Adrenal gland (tissue), 5 donors: ENCODE data around the gene TMEM132D.

Experiments used
- POLR2A ChIP-seq, 2 donors: fragments of 450-650 bp; IDR thresholded peaks; one replicate each; pipeline ENCODE4 v1.6.1; 2017; ENCODE audit warnings: antibody characterized with exemption in 2 of 2, mild to moderate bottlenecking in 2 of 2, moderate library complexity in 1 of 2
- TF ChIP-seq, protein P1 (sequence below), 6 experiments: fragments of 450-650 bp in 4 of 6; fragments of 200-600 bp in 2 of 6; sonication (generic) in 1 of 6; IDR thresholded peaks; 1 replicate in 5 of 6; 2 replicates in 1 of 6; pipeline versions ENCODE4 v1.5.1 to v1.8.0; 2016 to 2021; ENCODE audit warnings: antibody characterized with exemption in 6 of 6, mild to moderate bottlenecking in 2 of 6, moderate library complexity in 1 of 6
- donor health status: DM: no; HTN: no; CAD: no.

DNA sequence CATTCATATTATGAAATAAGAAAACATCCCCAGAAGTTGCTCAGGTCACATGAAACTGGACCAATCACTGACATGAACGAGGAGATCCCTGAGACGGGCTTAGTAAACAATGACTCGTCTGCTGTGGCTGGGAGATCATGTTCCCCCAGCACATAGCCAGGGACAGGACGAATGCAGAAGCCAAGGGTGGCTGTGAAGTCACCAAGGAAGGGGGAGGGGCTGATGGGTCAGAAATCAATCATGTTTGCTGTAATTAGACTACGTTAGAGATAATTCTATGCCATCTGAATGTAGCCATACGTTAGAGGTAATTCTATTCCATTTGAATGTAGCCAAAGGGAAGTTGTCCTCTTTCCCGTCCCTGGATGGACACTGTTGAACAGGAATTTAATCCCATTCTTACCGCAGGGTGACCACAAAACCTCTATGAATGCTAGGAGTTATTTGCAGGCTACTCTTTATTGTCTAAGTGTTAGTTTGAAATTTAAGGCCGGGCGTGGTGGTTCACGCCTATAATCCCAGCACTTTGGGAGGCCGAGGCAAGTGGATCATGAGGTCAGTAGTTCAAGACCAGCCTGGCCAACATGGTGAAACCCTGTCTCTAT, 332.9 kb downstream of the TMEM132D start:
- TF ChIP-seq, protein P1, sequence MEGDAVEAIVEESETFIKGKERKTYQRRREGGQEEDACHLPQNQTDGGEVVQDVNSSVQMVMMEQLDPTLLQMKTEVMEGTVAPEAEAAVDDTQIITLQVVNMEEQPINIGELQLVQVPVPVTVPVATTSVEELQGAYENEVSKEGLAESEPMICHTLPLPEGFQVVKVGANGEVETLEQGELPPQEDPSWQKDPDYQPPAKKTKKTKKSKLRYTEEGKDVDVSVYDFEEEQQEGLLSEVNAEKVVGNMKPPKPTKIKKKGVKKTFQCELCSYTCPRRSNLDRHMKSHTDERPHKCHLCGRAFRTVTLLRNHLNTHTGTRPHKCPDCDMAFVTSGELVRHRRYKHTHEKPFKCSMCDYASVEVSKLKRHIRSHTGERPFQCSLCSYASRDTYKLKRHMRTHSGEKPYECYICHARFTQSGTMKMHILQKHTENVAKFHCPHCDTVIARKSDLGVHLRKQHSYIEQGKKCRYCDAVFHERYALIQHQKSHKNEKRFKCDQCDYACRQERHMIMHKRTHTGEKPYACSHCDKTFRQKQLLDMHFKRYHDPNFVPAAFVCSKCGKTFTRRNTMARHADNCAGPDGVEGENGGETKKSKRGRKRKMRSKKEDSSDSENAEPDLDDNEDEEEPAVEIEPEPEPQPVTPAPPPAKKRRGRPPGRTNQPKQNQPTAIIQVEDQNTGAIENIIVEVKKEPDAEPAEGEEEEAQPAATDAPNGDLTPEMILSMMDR (IDR thresholded peaks at IDR 0.05), result no peak
- no peak for TF ChIP-seq POLR2A (IDR thresholded peaks at IDR 0.05)
